LNCAP (cell line): ENCODE measurements around the gene PAXIP1.

ENCODE experiments used
- TF ChIP-seq, protein P1 (sequence below): fragments of 450-650 bp; IDR thresholded peaks from 2 replicates; pipeline ENCODE4 v1.5.1; 2017; ENCODE audit warnings: mild to moderate bottlenecking

PAXIP1 gene

DNA sequence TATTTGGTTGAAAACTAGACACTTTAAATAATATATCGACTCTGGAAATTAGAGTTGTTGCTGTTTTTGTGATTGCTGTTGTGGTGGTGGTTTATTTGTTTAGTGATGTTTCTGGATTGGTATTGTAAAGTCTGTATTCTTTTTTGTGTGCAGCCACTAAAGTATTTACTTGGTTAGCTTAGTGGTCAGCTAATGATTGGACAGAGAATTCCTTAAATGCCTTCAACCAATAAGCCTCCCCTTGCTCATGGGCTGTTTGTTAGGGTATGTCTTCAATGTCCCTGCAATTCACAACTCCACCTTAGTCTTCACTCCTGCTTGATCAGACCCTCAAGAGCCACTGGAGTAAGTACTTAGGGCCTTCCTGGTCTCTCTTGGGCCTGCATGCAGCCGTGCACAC lies 71.0 kb downstream of the PAXIP1 start:
- TF ChIP-seq, protein P1, sequence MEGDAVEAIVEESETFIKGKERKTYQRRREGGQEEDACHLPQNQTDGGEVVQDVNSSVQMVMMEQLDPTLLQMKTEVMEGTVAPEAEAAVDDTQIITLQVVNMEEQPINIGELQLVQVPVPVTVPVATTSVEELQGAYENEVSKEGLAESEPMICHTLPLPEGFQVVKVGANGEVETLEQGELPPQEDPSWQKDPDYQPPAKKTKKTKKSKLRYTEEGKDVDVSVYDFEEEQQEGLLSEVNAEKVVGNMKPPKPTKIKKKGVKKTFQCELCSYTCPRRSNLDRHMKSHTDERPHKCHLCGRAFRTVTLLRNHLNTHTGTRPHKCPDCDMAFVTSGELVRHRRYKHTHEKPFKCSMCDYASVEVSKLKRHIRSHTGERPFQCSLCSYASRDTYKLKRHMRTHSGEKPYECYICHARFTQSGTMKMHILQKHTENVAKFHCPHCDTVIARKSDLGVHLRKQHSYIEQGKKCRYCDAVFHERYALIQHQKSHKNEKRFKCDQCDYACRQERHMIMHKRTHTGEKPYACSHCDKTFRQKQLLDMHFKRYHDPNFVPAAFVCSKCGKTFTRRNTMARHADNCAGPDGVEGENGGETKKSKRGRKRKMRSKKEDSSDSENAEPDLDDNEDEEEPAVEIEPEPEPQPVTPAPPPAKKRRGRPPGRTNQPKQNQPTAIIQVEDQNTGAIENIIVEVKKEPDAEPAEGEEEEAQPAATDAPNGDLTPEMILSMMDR = no peak

DNA sequence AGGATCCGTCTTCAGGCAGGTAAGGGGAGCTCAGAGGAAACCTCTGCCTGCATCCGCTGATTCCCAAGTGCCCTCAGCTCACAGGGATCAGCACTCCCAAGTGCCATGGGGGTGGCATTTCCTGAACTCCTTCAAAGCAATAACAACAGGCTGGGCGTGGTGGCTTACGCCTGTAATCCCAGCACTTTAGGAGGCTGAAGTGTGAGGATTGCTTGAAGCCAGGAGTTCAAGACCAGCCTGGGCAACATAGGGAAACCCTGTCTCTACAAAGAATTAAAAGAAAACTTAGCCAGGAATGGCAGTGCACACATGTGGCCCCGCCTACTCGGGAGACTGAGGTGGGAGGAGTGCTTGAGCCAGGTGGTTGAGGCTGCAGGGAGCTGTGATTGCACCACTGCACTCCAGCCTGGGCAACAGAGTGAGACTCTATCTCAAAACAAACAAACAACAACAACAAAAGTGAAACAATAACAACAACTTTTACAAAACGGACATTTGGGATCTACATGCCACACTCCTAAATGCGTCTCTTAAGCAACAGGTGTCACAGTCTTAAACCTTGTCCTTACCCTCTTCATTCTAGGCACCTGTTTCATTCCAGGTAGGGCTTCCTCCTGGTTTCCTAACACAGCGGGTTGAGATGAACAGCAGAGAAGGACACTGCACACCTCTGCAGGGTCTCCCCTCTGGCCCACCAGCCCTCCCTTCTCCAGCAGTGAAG lies 73.8 kb downstream of the PAXIP1 start:
- TF ChIP-seq, protein P1 = no peak

DNA sequence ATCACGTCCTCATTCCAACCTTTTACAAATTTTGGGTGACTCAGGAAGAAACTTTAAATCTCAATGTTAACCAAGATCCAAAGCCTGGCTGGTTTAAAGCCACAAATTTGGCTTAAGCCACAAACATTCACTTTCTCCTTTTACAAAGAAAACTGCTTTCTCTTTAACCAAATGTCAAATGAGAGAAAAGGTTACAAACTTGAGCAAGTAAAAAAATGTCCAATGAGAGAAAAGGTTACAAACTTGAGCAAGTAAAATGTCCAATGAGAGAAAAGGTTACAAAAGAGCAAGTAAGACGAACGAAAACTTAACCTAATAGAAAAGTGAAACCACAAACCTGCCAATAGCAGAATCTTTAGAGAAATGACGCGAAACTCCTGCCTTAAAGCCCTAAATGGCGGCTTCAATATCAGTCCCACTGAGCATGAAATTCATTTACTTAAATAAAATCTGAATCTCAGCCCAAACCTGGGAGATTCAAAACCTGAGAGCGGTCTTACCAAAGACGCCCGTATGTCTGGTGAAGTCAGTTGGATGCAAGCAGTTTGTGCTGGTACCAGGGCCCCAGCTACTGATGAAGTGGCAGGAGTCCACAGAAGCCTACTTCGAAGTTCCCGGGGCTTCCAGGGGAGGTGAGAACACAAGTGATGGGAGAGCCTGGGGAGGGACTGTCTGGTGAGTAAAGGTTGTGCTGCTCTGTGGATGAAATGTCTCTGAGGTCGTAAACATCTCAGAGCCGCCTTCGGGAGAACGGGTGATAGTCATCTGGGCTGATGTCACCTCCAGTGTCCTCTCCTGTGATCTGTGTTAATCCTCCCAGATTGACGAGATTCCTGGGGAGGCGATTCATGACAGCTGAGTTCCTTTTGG lies 74.6 kb downstream of the PAXIP1 start:
- TF ChIP-seq, protein P1 = no peak

DNA sequence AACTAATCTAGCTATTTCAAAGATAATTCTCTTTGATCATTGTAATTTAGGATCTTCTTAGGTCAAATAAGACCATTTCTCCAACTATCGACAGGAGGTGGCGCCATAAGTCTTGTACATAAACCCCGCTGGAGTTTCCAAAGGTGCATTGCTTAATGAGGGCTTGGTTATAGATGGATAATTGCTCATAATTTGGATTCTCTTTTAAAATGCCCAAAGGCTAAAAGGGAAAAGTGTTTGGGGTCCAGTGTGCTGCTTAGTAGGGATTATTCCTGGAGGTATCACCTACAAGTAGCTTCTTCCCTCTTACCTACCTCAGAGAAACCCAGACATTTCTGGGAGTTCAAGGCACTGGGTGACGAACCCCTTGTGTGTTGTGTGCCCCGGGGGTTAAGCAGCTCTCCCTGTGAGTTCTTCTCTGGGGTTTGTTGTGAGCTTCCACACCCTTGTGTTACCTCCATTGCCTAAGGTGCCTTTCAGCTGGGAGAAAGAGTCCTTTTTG lies 75.2 kb downstream of the PAXIP1 start:
- TF ChIP-seq, protein P1 = peak; percentile 69

DNA sequence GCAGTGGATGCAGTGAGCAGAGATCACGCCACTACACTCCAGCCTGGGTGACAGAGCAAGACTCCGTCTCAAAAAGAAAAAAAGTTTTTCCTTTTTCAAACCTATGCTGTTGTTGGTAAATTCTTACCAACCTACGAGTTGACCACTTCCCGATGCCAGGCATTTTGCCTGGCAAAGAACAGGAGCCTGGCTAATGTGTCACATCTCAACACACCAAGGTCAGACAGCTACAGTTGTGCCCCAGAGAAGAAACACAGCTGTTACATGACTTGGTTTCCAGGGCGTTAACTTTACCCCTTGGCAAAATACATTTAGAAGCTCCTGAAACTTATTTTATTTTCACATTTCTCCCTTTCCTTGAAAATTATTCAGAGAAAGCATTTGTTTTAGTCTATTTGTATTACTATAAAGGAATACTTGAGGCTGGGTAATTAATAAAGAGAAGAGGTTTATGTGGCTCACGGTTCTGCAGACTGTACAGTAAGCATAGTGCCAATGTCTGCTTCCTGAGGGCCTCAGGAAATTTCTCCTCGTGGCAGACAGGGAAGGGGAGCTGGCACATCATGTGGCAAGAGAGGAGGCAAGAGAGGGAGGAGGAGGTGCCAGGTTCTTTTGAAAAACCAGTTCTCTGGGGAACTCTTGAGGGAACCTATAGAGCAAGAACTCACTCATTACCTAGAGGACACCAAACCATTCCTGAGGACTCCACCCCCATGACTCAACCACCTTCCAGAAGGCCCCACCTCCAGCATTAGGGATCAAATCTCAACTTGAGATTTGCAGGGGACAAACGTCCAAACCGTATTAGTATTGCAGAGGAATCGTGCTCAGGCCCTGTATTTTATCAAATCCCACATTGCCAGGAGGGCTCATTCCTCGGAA lies 83.3 kb downstream of the PAXIP1 start:
- TF ChIP-seq, protein P1 = no peak

DNA sequence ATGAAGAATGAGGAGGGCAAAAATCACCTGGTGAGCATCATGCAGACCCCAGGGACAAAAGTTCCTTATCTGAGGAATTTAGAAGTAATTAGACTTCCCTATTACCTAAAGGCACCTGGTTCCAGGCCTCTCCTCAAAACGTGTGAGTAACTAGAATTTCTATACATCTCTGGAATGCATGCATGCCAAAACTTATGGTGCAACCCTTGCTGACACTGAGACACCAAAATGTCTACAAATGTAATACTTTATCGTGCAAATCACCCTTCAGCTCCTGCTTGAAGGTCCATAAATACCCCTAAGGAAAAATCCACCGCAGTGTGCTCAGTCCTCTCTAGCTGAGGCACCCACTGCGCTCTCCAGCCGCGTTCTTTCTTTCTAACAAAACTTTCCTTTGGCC lies 84.2 kb downstream of the PAXIP1 start:
- TF ChIP-seq, protein P1 = no peak

DNA sequence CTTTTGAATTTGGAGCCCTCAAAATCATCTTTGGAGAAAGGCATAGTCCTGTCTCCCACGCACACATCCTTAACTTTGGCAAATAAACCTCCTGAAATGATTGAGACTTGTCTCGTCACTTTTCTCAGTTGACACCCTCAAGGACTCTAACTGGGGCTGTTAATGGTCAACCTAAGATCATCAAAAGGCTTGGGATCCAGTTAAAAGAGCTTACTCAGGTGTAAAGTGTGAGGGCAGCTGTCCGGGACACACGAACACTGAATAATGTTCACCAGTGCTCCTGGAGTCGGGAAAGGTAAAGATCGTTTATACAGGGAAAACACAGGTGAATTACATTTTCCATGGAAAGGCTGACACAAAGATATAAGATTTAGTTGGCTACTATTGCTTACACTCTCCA lies 84.7 kb downstream of the PAXIP1 start:
- TF ChIP-seq, protein P1 = no peak
